HG03095 (cell line): Measurements from ENCODE around the gene RTF1.
"Not testable (repeated sequence)": the region's sequence is repeated elsewhere in the genome, so short reads cannot be mapped to it uniquely, and the experiment has no call there.

Source experiments
- ATAC-seq: cut with Tn5 transposase; IDR thresholded peaks from one replicate; pipeline ENCODE4 v1.9.1; 2021; ENCODE audit warnings: moderate library complexity; ENCODE audit not compliant: unreplicated experiment

Gene RTF1

DNA sequence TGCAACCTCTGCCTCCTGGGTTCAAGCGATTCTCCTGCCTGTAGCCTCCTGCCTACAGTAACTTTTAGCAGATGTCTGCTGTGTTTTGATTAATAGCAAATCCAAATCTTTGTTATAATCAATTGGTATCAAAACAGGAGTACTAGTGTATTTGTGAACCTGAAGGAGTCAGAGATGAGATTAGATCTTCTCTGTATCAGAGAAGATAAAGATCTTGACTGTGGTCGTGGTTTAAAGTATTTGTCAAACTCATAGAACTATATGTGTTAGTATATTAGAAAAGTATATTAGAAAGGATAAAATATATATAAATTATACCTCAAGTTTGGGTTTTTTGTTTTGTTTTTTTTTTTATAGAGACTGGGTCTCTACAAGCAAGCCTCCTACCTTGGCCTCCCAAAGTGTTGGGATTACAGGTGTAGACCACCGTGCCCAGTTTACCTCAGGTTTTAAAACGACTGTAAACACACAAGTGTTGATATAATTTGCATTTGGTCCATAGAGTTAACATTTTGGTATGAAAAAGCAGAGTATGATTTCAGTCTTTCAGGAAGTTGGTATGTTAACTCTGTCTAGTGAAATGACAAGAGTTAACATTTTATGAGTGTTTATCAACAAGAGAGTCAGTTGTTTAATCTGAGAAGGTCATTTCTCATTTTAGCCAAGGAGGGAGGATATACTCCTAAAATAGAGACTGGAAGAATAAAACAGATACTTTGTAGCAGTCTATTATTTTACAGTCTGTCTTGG is 18.3 kb downstream of the RTF1 start:
- ATAC-seq = no peak

GRCh38 chr15:41437448-41437847 is 20.6 kb downstream of the RTF1 start:
- ATAC-seq = no peak

DNA sequence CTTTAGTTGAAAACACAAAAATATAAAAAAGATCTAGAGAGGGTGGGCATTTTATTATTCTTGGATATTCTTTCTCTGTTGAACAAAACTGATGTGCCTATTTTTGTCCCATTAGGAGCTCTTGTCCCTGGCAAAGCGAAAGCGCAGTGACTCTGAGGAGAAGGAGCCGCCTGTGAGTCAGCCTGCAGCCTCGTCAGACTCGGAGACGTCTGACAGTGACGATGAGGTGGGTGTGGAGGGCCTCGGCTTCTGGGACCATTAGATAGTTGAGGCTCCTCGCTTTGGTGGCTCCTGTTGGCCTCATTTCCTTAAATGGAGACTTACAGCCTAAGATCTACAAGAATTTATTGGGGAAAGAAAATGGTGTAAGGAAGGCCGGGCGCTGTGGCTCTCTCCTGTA is 21.3 kb downstream of the RTF1 start:
- ATAC-seq = no peak

- ATAC-seq = not testable (repeated sequence)
These were observed 21.9 kb downstream of the RTF1 start for GRCh38 chr15:41438745-41439144.

DNA sequence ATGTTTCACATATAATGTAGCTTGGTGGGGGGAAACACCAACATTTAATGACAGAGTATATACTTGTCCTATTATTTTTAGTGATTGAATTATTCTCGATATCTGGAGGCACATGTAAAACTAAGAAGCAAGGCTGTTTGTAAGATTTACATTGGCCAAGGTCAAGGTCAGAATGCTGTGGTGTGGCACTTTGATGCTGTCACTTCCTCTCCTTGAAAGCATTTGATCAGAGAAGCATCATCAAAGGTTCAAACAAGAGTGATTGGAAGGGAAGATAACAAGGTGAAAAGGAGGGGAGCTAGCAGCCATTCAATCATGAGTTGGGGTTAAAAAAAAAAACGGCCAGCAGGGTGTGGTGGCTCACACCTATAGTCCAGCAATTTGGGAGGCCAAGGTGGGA is 26.4 kb downstream of the RTF1 start:
- ATAC-seq = no peak

DNA sequence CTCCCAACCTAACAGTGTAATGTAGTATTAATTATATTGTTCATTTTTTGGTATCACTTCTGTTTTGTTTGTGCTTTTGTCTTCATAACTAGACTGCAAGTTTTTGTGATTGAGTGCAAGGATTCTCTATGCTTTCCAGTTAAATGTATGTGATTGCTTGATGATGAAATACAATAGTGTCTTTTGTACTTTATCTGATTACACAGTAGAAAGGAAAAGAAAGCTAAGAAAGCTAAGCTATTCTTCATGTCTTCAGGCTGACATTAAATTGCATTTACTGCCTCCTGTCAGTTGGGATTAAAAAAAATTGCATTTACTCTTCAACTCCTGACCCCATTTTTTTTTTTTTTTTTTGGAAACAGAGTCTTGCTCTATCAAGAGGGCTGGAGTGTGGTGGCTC is 28.5 kb downstream of the RTF1 start:
- no peak for ATAC-seq

DNA sequence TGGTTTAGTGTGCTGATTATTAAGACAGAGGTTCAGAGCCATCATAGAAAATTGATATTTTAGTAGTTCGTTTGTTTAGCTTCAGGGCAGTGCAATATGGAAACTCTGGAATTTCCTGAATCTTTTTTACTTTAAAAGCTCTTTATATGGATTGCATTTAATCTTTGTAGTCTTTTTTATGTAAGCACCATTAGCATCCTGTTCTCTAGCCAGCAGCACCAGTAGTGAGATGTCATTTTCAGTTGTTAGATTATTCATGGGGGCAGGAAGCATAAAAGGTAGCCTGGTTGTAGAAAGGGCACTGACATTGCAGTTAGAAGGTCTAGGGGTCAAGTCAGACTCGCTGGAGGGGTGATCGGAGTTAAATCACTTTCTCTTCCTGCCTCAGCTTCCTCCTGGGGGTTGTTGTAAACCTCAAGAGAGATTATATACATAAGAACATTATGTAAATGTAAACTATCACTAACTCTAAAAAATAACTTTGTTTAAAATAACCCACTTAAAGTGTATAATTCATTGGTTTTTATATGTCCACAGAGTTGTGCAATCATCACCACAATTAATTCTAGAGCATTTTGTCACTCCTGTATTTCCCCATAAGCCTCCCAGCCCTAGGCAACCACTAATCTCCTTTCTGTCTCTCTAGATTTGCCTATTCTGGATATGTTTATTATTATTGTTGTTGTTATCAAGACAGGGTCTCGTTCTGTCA is 45.3 kb downstream of the RTF1 start:
- ATAC-seq = no peak

DNA sequence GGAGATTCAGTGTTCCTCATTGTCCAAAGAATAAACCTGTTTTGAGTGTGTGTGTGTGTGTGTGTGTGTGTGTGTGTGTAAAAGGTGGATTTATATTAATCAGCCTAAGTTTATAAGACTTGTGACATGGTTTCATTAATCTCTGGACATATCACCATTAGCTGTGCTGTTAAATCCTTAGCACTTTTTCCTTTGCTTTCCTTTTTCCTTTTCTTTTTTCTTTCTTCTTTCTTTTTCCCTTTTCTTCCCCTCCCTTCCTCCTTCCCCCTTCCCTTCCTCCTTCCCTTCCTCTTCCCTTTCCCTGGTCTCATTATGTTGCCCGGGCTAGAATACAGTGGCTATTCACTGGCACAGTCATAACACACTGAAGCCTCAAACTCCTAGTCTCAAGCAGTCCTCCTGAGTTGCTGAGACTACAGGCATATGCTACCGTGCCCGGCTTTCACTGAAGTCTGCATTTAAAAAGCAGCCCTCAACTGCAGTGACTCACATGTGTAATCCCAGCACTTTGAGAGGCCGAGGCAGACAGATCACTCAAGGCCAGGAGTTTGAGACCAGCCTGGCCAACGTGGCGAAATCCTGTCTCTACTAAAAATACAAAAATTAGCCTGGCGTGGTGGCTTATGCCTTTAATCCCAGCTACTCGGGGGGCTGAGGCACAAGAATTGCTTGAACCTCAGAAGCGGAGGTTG is 48.1 kb downstream of the RTF1 start:
- no peak for ATAC-seq

GRCh38 chr15:41465822-41466421 is 49.0 kb downstream of the RTF1 start:
- no peak for ATAC-seq

DNA sequence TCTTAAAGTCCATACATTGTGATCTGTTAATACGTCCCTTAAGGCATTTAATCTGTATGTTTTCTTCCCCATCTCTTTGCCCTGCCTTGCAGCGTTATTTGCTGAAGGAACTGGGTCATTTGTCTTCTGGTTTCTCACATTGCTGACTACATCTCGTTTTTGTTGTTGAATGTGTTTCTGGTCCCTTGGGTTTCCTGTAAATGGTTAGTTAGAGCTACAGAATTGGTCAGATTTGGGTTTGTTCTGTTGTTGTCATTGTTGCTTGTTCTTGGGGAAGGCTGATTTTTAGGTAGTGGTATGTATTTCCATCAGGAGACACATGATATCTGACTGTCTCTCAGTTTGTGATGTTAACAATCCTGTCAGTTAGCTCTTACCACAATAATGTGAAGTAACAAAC is 49.8 kb downstream of the RTF1 start:
- ATAC-seq = no peak

GRCh38 chr15:41469644-41470043 is 52.7 kb downstream of the RTF1 start:
- not testable (repeated sequence) for ATAC-seq

- ATAC-seq = no peak
These were observed 56.5 kb downstream of the RTF1 start for GRCh38 chr15:41473418-41473817.

DNA sequence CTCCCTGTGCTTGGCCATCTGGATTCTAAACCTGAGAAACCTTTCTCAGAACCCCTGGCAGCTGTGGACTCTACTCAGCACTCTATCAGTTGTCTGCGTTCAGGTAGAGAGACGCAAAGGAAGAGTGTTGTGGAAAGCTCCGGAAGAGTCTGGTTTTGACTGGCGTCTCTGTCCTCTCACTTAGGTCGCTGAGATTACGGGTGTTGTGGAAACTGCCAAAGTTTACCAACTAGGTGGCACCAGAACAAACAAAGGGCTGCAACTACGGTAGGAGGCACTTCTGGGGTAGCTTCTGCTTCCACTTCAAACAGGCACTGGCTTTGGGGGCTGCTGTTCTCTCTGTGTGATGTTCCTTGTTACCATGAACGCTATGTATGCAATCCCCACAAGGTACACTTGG is 57.5 kb downstream of the RTF1 start:
- ATAC-seq = no peak

DNA sequence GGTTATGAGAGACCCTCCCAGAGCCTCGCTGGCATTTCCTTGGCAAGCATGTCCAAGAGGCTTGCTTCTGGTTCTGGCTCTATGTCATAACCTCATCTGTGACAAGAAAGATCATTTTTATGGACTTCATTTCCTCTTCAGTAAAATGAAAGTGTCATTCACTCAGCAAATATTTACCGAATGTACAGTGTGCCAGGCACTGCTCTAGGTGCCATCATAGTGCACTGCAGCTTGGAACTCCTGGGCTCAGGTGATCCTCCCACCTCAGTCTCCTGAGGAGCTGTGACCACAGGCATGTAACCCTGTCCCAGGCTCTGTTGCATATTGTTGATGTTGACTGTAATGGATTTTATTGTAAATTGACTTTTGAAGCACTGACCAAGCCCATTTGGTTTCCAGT is 58.0 kb downstream of the RTF1 start:
- ATAC-seq = no peak

DNA sequence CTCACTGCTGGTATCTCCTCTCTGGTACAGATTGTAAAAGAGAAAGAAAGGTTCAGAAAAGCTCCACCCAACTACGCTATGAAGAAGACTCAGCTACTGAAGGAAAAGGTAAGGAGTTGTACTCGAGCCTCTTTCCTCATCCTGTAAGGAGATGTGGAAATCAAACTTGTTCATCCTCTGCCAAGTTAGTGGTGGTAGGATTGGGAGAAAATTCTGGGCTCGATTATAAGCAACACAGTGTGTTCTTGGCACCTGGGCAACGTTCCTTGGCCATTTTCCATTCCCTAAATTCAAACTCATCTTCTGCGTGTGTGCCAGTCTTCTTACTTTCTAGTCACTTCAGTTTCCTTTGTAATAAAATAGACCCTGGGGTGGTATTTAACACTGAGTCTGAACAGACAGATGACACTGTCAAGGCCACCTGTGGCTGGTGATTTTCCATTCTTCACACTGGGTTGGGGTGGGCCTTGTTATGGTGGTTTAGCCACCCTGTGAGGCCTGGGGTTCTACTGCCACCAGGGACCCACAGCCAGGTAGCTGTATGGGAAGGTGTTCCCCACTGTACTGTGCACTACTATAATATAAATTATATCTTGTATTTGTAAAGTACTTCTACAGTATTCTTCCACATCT is 59.6 kb downstream of the RTF1 start:
- no peak for ATAC-seq

GRCh38 chr15:41480396-41481140 is 63.7 kb downstream of the RTF1 start:
- no peak for ATAC-seq

DNA sequence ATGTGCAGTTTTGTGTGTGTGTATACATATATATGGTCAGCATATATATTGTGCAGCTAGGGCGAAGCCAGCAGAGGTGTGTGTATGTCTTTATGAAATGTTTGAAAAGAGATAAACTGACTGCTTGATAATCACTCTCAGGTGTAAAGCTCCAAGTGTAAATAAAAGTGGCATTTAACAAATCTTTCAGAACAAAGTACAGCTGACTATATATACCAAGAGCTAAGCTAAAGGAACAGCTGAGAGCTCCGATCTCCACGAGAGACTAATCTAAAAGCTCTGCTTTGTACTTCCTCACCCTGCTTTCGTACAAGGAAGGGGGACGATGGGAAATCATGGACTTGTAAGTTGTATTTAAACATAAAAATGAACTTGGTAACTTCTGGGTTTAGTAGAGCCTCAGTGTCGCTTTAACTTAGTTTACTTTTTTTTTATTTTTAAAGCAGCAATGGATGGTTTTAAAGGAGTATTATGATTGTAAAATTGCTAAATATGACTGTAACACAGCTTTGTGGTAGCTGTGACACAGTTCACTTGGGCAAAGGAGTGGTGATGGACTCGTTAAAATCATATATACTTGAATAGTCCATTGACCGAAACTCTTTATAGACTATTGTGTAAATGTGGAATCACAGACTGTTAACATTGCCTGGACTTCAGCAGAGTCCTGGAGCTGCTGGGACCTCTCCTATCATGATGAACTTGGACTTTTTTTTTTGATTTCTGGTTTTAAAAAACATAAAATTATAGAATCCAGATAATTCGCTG is 65.4 kb downstream of the RTF1 start:
- ATAC-seq = no peak

- ATAC-seq = peak; percentile 76
These were observed 66.2 kb downstream of the RTF1 start for GRCh38 chr15:41483115-41483514.

DNA sequence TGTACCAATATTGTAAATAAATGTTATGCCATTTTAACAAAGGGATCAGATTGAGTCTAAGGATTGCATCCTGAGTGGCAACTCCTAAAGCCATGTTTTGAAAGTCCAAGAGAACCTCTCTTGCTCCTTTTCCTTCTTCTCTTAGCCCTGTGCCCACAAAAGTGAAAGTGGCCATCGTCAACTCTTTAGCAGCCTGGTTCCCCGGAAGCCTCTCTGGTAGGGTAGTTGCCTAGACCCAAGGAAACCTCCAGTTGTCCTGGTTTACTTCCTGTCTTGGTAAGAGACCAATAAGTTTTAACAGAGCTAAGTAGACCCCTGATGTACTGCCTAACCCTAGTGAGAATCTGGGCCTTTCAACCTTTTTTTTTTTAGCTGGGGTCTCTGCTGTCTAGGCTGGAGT is 66.6 kb downstream of the RTF1 start:
- ATAC-seq = no peak
